HepG2 (cell line): ENCODE measurements around the gene WBP1. TPM values are rescaled to one million over a fixed set of nuclear protein-coding genes. Genes with fewer than 3 reads are reported as not detected.

Experiments used
- DMTF1 ChIP-seq: sonication (generic); formaldehyde crosslinking; IDR thresholded peaks from 2 replicates; pipeline ENCODE4 v1.4.0; 2020; ENCODE audit warnings: mild to moderate bottlenecking, missing genetic modification reagents
- EED ChIP-seq: sonication (generic); formaldehyde crosslinking; IDR thresholded peaks from 2 replicates; pipeline ENCODE4 v1.5.0; 2020; ENCODE audit warnings: mild to moderate bottlenecking, missing genetic modification reagents
- ELF3 ChIP-seq: IDR thresholded peaks from 2 replicates; pipeline ENCODE4 v1.6.1; 2016; ENCODE audit warnings: missing genetic modification reagents, missing compliant biosample characterization
- HOXD1 ChIP-seq: sonication (generic); formaldehyde crosslinking; IDR thresholded peaks from 2 replicates; pipeline ENCODE4 v1.5.0; 2020; ENCODE audit warnings: missing genetic modification reagents
- JUNB ChIP-seq: sonication (generic); formaldehyde crosslinking; IDR thresholded peaks from 2 replicates; pipeline ENCODE4 v1.8.0; 2022; ENCODE audit warnings: missing genetic modification reagents, mild to moderate bottlenecking, borderline replicate concordance
- NFE2L2 ChIP-seq: fragments of 150-350 bp; IDR thresholded peaks from 2 replicates; pipeline ENCODE4 v1.6.1; 2014; ENCODE audit warnings: low read length
- NFKB2 ChIP-seq: sonication (generic); formaldehyde crosslinking; IDR thresholded peaks from 2 replicates; pipeline ENCODE4 v1.4.0; 2020; ENCODE audit warnings: missing genetic modification reagents, borderline replicate concordance
- NKX3-1 ChIP-seq: sonication (generic); formaldehyde crosslinking; IDR thresholded peaks from 2 replicates; pipeline ENCODE4 v1.5.0; 2020; ENCODE audit warnings: missing genetic modification reagents
- NONO ChIP-seq, 2 experiments: fragments of 450-650 bp in 1 of 2; sonication (generic) in 1 of 2; formaldehyde crosslinking in 1 of 2; IDR thresholded peaks in 1 of 2; conservative IDR thresholded peaks in 1 of 2; 2 replicates each; pipeline versions ENCODE4 v1.6.1 to v1.8.0; 2017 to 2022; ENCODE audit warnings: mild to moderate bottlenecking in 1 of 2, missing genetic modification reagents in 1 of 2, moderate library complexity in 1 of 2
- PITX1 ChIP-seq: sonication (generic); formaldehyde crosslinking; IDR thresholded peaks from 2 replicates; pipeline ENCODE4 v1.5.1; 2020; ENCODE audit warnings: mild to moderate bottlenecking, missing genetic modification reagents
- PRDM15 ChIP-seq: sonication (generic); formaldehyde crosslinking; IDR thresholded peaks from 2 replicates; pipeline ENCODE4 v1.4.0; 2020; ENCODE audit warnings: missing genetic modification reagents
- REL ChIP-seq: sonication (generic); formaldehyde crosslinking; conservative IDR thresholded peaks from 2 replicates; pipeline ENCODE4 v1.8.0; 2022; ENCODE audit warnings: mild to moderate bottlenecking, missing genetic modification reagents, moderate library complexity
- SMAD9 ChIP-seq: sonication (generic); formaldehyde crosslinking; IDR thresholded peaks from 2 replicates; pipeline ENCODE4 v1.5.1; 2020; ENCODE audit warnings: mild to moderate bottlenecking, missing genetic modification reagents
- TFDP2 ChIP-seq: sonication (generic); formaldehyde crosslinking; IDR thresholded peaks from 2 replicates; pipeline ENCODE4 v1.4.0; 2020; ENCODE audit warnings: missing genetic modification reagents
- ZNF142 ChIP-seq: sonication (generic); formaldehyde crosslinking; IDR thresholded peaks from 2 replicates; pipeline ENCODE4 v1.4.0; 2020; ENCODE audit warnings: missing genetic modification reagents
- ZNF605 ChIP-seq: sonication (generic); formaldehyde crosslinking; IDR thresholded peaks from 2 replicates; pipeline ENCODE4 v1.8.0; 2022; ENCODE audit warnings: mild to moderate bottlenecking, missing genetic modification reagents
- polyA plus RNA-seq, 8 experiments: library from polyadenylated mRNA; depleted of rRNA in 3 of 8; stranded (reverse) in 7 of 8; unstranded in 1 of 8; fragments of >200 nt; fragmentation: Illumina TruSeq in 4 of 8; extraction: Trizol in 4 of 8; gene quantifications; 2 replicates each; pipeline versions ENCODE4 v1.2.1 to v1.2.3, GENCODE V29; 2011 to 2016; ENCODE audit warnings: low read depth in 4 of 8, missing spikeins in 1 of 8, mixed read lengths in 1 of 8; ENCODE audit not compliant: insufficient read depth in 1 of 8
- total RNA-seq, 5 experiments: library from RNA; depleted of rRNA; stranded (reverse); fragments of >200 nt; fragmentation: Illumina TruSeq; extraction: Trizol; gene quantifications; 2 replicates each; pipeline ENCODE4 v1.2.3, GENCODE V29; 2016; ENCODE audit warnings: low read depth in 1 of 5

Gene WBP1
- total and polyA plus RNA-seq, 2 of the 13 experiments (the other 11 are each of a cell fraction or from before 2014, with no cell fraction given), result 38.8 to 85.7 TPM

- TF ChIP-seq DMTF1 (CRISPR knock-in tag) (peak; percentile 84), ZNF142 (CRISPR knock-in tag) (peak; percentile 90), PRDM15 (CRISPR knock-in tag) (no peak; the same call in 1 of the 2 replicates), HOXD1 (peak; percentile 80), ELF3 (CRISPR knock-in tag) (peak; percentile 79), JUNB (CRISPR knock-in tag) (no peak), EED (peak; percentile 91), SMAD9 (CRISPR knock-in tag) (peak; percentile 24; the same call in 1 of the 2 replicates), REL (CRISPR knock-in tag) (peak; percentile 90), ZNF605 (CRISPR knock-in tag) (peak; percentile 66), NFE2L2 (no peak), TFDP2 (CRISPR knock-in tag) (peak; percentile 85; the same call in 1 of the 2 replicates), NFKB2 (CRISPR knock-in tag) (peak; percentile 91; the same call in 1 of the 2 replicates), NKX3-1 (CRISPR knock-in tag) (no peak), PITX1 (CRISPR knock-in tag) (peak; percentile 97), NONO (IDR thresholded peaks at IDR 0.05) (no peak), NONO (CRISPR knock-in tag; conservative IDR thresholded peaks at IDR 0.05) (peak; percentile 98)
These were observed 49.1 kb downstream of the WBP1 start, which contains the start of gene PCGF1 (continued) for GRCh38 chr2:74507145-74507925.
